AG04450 (cell line): ENCODE results near the gene IRF1. TPM values are rescaled to one million over a fixed set of nuclear protein-coding genes. Genes with fewer than 3 reads are reported as not detected.
A peak's percentile ranks its signal among the peaks of the same experiment; 100 is the strongest.
"Not testable (repeated sequence)": the region's sequence is repeated elsewhere in the genome, so short reads cannot be mapped to it uniquely, and the experiment has no call there.

Experiments used
- CTCF ChIA-PET: fragments of 300-600, 350-600 bp; formaldehyde crosslinking; extraction: SDS; loops from one replicate; lab custom pipeline; 2022; ENCODE audit warnings: antibody characterized with exemption, inconsistent platforms; lab: Charles Lee
- POLR2A ChIA-PET: fragments of 350-600 bp; formaldehyde crosslinking; extraction: SDS; loops from one replicate; lab custom pipeline; 2021; ENCODE audit warnings: antibody characterized with exemption, inconsistent platforms; lab: Yijun Ruan, JAX
- DNase-seq: peaks from one replicate; pipeline ENCODE4 v3.0.0-alpha.2; 2011; ENCODE audit warnings: low read depth, low spot score
- H3K27ac ChIP-seq: one replicate; pipeline ENCODE4 v1.5.1; 2012; ENCODE audit warnings: low read depth, low read length, control low read depth
- H3K27me3 ChIP-seq: one replicate; pipeline ENCODE4 v1.6.0; 2012; ENCODE audit warnings: low read length; ENCODE audit not compliant: control insufficient read depth, insufficient read depth
- H3K4me3 ChIP-seq: 2 replicates; pipeline ENCODE4 v1.5.1; 2011; ENCODE audit warnings: mild to moderate bottlenecking, low read depth, low read length, control low read depth
- H3K9me3 ChIP-seq: 2 replicates; pipeline ENCODE4 v1.5.1; 2012; ENCODE audit warnings: low read length; ENCODE audit not compliant: control insufficient read depth, insufficient read depth
- polyA plus RNA-seq: library from polyadenylated mRNA; depleted of rRNA; stranded (reverse); fragments of >200 nt; gene quantifications from 2 replicates; pipeline ENCODE4 v1.2.3, GENCODE V29; 2011
- TF ChIP-seq, protein P1 (sequence below): IDR thresholded peaks from 2 replicates; pipeline ENCODE4 v1.5.1; 2011; ENCODE audit warnings: low read depth, low read length, control low read depth, inconsistent platforms

The IRF1 gene
- polyA plus RNA-seq, 1 experiment = 22.6 TPM

DNA sequence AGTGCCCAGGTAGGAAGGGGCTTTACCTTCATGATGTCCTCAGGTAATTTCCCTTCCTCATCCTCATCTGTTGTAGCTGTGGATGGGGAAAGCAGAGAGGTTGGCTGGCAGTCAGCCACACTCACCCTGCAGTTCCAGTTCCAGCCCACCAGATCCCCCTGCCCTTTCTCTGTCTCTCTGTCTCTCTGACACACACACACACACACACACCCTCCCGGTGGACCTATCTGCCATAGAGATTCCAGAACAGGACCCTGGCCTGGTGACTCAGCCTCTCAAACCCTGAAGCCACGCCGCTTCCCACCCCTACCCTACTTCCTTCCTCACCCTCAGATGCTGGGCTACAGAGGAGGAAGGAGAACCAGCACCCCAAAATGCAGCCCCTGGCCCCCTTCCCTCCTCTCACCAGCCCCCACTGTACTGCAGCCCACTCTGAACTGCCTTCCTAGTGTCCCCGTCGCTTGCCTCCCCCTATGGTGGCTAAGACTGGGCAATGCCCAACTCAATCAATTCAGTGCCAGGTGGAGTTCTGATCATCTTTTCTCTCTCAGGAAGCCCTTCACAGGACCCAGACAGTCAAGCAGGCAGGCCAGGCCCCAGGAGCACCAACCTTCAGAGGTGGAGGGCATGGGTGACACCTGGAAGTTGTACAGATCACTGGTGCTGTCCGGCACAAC lies 4.8 kb downstream of the IRF1 start:
- H3K4me3 ChIP-seq = no peak overlapping the region
- no peak for DNase-seq
- POLR2A ChIA-PET = no interaction called here
- no peak overlapping the region for H3K27ac ChIP-seq
- no peaks in the 10 kb centered on the region for H3K27me3 ChIP-seq
- TF ChIP-seq, protein P1, sequence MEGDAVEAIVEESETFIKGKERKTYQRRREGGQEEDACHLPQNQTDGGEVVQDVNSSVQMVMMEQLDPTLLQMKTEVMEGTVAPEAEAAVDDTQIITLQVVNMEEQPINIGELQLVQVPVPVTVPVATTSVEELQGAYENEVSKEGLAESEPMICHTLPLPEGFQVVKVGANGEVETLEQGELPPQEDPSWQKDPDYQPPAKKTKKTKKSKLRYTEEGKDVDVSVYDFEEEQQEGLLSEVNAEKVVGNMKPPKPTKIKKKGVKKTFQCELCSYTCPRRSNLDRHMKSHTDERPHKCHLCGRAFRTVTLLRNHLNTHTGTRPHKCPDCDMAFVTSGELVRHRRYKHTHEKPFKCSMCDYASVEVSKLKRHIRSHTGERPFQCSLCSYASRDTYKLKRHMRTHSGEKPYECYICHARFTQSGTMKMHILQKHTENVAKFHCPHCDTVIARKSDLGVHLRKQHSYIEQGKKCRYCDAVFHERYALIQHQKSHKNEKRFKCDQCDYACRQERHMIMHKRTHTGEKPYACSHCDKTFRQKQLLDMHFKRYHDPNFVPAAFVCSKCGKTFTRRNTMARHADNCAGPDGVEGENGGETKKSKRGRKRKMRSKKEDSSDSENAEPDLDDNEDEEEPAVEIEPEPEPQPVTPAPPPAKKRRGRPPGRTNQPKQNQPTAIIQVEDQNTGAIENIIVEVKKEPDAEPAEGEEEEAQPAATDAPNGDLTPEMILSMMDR = no peak
- H3K9me3 ChIP-seq = no peaks in the 10 kb centered on the region; the same call in 1 of the 2 replicates
- CTCF ChIA-PET = no interaction called here

GRCh38 chr5:132484876-132485640 lies 5.5 kb downstream of the IRF1 start:
- H3K9me3 ChIP-seq, DNase-seq, CTCF ChIA-PET, H3K27me3 ChIP-seq, H3K27ac ChIP-seq, POLR2A ChIA-PET, H3K4me3 ChIP-seq: not testable (repeated sequence)

GRCh38 chr5:132484391-132484725 lies 6.2 kb downstream of the IRF1 start:
- DNase-seq = no peak
- H3K4me3 ChIP-seq = no peak overlapping the region
- no peaks in the 10 kb centered on the region for H3K9me3 ChIP-seq
- CTCF ChIA-PET = no interaction called here
- no peak overlapping the region for H3K27ac ChIP-seq
- TF ChIP-seq, protein P1 = no peak
- POLR2A ChIA-PET = no interaction called here
- no peaks in the 10 kb centered on the region for H3K27me3 ChIP-seq

DNA sequence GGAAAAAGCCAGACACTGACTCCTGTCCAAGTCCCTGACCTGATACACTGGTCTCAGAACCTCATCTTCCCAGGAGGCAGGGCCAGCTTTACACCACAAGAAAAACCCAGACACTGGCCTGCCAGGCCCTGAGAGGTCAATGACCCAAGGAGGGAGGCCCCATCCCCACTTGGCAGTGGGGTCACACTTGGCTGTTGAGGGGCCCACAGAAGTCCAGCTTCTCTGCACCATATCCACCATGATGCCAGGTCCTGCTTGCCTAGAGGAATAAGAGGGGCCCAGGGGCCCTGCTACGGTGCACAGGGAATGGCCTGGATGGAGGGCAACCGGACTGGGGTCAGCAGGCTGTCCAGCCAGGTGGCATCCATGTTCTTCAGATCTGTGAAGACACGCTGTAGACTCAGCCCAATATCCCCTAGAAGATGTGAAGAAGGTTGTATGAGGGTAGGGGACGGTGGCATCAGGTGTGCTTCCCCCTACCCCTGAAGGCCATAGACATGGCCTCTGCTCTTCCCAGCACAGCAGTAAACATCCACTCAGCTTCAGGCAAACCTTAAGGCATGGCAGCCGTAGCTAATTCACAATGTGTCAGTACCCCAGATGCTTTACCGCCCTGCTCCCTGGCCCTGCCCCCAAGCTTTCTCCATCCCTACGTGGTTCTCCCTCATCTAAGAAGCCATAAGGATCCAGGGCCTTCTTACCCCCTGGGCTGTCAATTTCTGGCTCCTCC lies 6.7 kb downstream of the IRF1 start:
- no peaks in the 10 kb centered on the region for H3K27me3 ChIP-seq
- TF ChIP-seq, protein P1 = no peak
- H3K4me3 ChIP-seq = no peak overlapping the region
- H3K27ac ChIP-seq = no peak overlapping the region
- ChIA-PET POLR2A (no interaction called here), CTCF (no interaction called here)
- H3K9me3 ChIP-seq = no peaks in the 10 kb centered on the region
- no peak for DNase-seq

DNA sequence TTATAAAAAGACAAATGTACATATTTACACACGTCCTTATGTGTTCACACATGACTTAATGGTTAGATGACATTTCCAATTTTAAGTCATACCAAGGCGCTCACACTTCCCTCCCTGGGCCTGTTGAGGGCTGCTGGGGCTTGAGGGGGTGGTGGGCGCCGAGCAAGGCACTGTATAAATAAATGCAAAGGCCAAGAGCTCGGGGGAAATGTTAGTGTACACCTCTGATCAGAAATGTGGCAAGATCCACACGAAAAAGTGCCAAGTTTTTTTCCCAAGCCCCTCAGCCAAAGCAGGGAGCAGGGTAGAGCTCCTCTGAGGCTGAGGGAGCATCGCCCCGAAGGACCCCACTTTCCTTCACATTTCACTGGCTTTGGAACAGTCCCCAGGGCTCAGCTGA lies 7.5 kb downstream of the IRF1 start:
- no peaks in the 10 kb centered on the region for H3K27me3 ChIP-seq
- H3K9me3 ChIP-seq = no peaks in the 10 kb centered on the region
- CTCF ChIA-PET = no interaction called here
- DNase-seq = no peak
- TF ChIP-seq, protein P1 = no peak
- no peak overlapping the region for H3K4me3 ChIP-seq
- peak overlapping the region; percentile 39 for H3K27ac ChIP-seq
- POLR2A ChIA-PET = no interaction called here
